Activated T-cell treated with anti-CD3 and anti-CD28 coated beads, Interleukin-2, amount 50 U/mL, for 4 hours (primary cell): Measurements from ENCODE around the gene PPARGC1A. TPM values are rescaled to one million over a fixed set of nuclear protein-coding genes. Genes with fewer than 3 reads are reported as not detected.

Source experiments
- ATAC-seq, 2 donors: fragments of 200-7000 bp; cut with Tn5 transposase; one replicate each; pipeline ENCODE4 v1.10.0; 2021
- DNase-seq: peaks from one replicate; pipeline ENCODE4 v3.0.0-alpha.2; 2020
- H3K27me3 Mint-ChIP-seq: one replicate; pipeline ENCODE4 v1.8.0; 2021; ENCODE audit warnings: low read depth, mixed read lengths
- H3K36me3 Mint-ChIP-seq: one replicate; pipeline ENCODE4 v1.8.0; 2022; ENCODE audit warnings: mixed read lengths; ENCODE audit not compliant: insufficient read depth
- H3K4me1 Mint-ChIP-seq: one replicate; pipeline ENCODE4 v1.8.0; 2021; ENCODE audit warnings: low read depth, mixed read lengths
- H3K4me3 Mint-ChIP-seq: one replicate; pipeline ENCODE4 v1.8.0; 2021; ENCODE audit warnings: mild to moderate bottlenecking, moderate library complexity, mixed read lengths
- H3K9me3 Mint-ChIP-seq: one replicate; pipeline ENCODE4 v1.8.0; 2021; ENCODE audit warnings: mixed read lengths
- total RNA-seq, 3 donors: library from RNA; stranded (reverse); gene quantifications; one replicate each; pipeline ENCODE4 v1.2.1, GENCODE V29; 2021

The PPARGC1A gene
- total RNA-seq, 3 donors from 2014 or later = 0.23 TPM; not detected in 2

DNA sequence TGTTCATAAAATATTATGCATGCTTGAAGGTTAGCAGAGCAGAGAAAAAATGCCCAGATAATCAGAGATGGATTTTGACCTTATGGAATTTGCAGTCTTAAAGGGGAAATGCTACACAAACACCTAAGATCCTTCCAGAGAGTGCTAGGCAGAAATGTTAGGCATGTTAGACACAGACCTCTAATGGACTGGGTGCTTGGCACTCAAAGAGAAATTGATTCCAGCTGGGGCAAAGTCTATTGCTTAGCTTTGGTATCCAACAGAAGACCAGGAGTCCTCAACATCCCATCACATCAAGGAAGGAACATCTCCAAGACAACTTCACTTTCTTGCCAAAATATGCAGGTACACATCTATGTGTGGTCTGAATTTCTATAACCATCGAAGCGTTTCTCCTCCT, 32.2 kb upstream of the PPARGC1A start:
- no peaks in the 10 kb centered on the region for H3K4me1 Mint-ChIP-seq

DNA sequence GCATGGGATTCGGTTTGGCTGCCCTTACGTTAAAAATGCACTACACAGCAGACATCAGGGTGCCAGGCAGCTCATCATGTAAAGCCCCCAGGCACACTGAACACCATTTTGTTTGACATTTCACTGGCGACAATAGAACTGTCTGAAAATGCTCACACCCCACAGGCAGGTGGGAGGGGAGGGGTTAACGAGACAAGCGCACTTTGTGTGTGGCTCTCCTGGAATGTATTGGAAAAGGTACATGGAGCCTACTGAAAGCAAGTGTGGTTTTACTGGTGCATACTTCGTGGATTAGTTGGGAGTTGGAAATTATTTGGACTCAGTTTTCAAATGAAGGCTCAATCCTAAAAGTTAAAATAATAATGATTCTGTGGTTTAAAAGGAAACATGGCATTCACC, 31.6 kb upstream of the PPARGC1A start:
- no peaks in the 10 kb centered on the region for H3K36me3 Mint-ChIP-seq
- H3K27me3 Mint-ChIP-seq = no peaks in the 10 kb centered on the region
- ATAC-seq (no peak), DNase-seq (no peak)
- H3K9me3 Mint-ChIP-seq = peaks cover 3% of the 10 kb centered on the region
- H3K4me1 Mint-ChIP-seq = no peaks in the 10 kb centered on the region
- no peak overlapping the region for H3K4me3 Mint-ChIP-seq

More for the DNA sequence above, 32.2 kb upstream of the PPARGC1A start:
- DNase-seq (no peak), ATAC-seq (no peak)
- Mint-ChIP-seq H3K4me3 (no peak overlapping the region), H3K27me3 (no peaks in the 10 kb centered on the region), H3K9me3 (peaks cover 3% of the 10 kb centered on the region), H3K36me3 (no peaks in the 10 kb centered on the region)

DNA sequence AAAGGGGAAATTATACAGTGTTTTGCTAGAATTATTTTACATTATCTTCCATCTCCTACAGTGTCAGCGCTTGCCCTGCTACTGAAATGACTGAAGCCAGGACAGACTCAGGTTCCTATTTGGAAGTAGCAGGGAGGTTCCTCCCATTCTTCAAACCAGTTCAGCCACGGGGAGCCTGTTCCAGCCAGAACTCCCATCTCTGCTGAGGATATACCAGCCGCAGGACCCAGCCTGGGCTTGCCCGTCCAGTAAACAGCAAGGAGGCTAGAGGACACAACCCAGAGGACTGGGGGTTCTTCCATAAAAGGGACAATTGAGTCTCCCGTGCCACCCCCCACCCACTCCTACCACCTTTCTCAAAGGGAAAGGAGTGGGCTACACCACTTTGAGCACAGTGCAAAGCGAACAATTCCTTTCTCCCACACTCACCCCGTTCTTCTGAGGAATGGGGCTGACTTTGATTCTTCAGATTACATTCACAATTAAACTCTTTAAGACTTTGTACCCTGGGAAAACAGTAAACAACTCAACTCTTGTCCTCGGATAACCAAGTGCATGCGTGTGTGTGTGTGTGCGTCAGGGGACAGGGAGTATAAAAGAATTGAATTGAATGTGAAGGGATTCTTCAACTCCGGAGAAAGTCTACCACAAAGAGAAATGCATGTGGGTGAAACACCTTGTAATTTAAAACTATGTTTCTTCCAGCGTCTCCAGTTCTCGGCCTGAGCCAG, 31.0 kb upstream of the PPARGC1A start:
- DNase-seq (no peak), ATAC-seq (no peak)
- peaks cover 3% of the 10 kb centered on the region for H3K9me3 Mint-ChIP-seq
- no peaks in the 10 kb centered on the region for H3K27me3 Mint-ChIP-seq
- no peak overlapping the region for H3K4me3 Mint-ChIP-seq
- no peaks in the 10 kb centered on the region for H3K4me1 Mint-ChIP-seq
- H3K36me3 Mint-ChIP-seq = no peaks in the 10 kb centered on the region

DNA sequence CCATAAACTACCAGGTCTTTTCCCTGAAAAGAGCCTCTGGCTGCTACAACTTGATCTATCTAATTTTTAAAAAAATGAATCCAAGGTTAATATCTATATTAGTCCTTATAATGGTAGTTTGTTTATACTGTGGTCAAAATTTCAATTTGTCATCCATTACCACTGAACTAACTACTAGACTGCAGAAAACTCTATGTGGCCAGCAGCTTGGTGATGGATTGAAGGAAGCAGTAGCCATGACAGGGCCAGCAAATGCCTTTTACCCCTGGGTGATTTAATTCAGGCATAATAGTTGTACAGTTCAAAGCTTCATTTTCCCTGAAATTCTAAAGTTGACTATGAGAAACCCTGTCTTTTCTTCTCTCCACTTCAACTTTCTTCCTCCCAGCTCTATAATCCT, 30.4 kb upstream of the PPARGC1A start:
- no peaks in the 10 kb centered on the region for H3K4me1 Mint-ChIP-seq
- H3K27me3 Mint-ChIP-seq = no peaks in the 10 kb centered on the region
- ATAC-seq (no peak), DNase-seq (no peak)
- peaks cover 3% of the 10 kb centered on the region for H3K9me3 Mint-ChIP-seq
- H3K4me3 Mint-ChIP-seq = no peak overlapping the region
- no peaks in the 10 kb centered on the region for H3K36me3 Mint-ChIP-seq

DNA sequence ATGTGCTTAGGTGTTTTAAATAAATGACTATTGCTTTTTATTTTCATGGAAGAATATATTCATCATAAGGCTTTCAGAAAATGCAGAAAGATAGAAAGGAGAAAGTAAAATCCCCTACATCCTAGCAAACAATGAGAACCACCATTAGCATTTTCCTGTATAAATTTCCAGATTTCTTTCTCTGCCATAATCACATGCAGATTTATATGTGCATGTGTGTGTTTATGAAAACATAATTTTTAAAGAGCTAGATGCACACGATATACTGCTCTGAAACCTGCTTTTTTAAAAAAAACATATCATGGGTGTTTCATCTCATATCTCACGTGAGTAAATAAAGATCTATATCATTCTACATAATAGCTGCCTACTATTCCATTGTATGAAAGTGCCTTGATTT, 26.4 kb upstream of the PPARGC1A start:
- ATAC-seq = no peak
- Mint-ChIP-seq H3K4me3 (no peak overlapping the region), H3K4me1 (no peaks in the 10 kb centered on the region)

DNA sequence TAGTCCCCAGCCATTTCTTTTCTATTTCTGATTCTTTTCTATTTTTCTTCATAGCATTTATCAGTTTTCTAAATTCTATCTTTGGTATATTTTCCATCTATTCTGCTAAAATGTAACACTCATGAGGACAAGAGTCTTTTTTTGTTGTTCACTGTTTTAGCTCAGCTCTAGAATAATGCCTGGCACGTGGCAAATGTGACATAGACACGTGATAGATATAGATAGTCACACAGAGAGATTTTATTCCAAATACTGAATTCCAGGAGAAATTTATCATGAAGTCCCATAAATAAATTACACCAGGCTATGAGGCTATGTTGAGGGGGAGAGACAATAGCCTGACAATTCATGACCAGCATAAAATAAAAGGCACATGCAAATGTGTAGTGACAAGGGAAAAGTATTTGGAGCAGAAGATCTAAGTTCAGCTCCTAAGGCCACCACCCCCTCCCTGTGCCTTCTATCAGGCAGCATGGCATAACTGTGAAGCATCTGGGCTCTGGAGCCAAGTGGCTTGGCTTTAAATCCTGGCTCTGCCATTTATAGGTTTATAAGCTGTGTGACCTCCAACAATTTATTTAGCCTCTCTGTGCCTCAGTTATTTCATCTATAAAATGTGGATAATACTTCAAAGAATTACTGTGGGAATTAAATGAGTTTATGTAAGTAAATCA, 25.7 kb upstream of the PPARGC1A start:
- H3K27me3 Mint-ChIP-seq = no peaks in the 10 kb centered on the region
- no peaks in the 10 kb centered on the region for H3K9me3 Mint-ChIP-seq
- DNase-seq (no peak), ATAC-seq (no peak)
- no peak overlapping the region for H3K4me3 Mint-ChIP-seq
- no peaks in the 10 kb centered on the region for H3K4me1 Mint-ChIP-seq
- H3K36me3 Mint-ChIP-seq = no peaks in the 10 kb centered on the region

More for the DNA sequence above, 26.4 kb upstream of the PPARGC1A start:
- no peaks in the 10 kb centered on the region for H3K36me3 Mint-ChIP-seq
- no peak for DNase-seq
- no peaks in the 10 kb centered on the region for H3K9me3 Mint-ChIP-seq
- no peaks in the 10 kb centered on the region for H3K27me3 Mint-ChIP-seq

DNA sequence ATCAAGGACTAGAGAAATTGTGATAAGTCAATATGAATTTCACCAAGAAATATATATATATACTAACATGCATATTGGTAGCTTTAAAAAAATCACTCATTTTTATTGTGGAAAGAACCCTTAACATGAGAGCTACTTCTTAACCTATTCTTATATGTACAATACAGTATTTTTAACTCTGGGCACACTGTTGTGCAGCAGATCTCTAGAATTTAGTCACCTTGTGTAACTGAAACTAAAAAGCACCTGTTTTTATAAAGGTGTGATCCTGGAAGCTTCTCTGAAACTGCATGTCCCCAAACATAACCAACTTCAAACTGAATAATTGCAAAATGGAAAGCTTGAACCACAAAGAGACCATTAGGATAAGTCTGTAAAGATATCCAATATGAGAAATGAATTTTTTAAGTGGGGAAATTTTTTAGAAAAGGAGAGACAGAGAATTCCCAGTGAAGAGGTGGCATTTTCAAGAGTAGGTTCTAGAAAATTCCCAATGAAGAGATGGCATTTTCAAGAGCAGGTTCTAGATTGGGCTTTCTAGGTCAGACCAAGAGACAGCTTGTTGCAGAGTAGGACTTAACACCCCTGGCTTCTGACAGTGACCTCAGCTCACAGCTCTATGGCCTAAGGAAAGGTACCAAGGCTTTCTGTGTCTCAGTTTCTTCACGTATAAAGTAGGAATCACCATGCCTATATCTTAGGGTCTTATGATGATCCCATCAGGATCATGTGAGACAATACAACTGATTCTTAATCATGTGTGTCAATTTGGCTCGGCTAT, 22.0 kb upstream of the PPARGC1A start:
- DNase-seq (no peak), ATAC-seq (no peak)
- Mint-ChIP-seq H3K36me3 (no peaks in the 10 kb centered on the region), H3K4me1 (no peaks in the 10 kb centered on the region), H3K27me3 (no peaks in the 10 kb centered on the region), H3K4me3 (no peak overlapping the region), H3K9me3 (no peaks in the 10 kb centered on the region)

DNA sequence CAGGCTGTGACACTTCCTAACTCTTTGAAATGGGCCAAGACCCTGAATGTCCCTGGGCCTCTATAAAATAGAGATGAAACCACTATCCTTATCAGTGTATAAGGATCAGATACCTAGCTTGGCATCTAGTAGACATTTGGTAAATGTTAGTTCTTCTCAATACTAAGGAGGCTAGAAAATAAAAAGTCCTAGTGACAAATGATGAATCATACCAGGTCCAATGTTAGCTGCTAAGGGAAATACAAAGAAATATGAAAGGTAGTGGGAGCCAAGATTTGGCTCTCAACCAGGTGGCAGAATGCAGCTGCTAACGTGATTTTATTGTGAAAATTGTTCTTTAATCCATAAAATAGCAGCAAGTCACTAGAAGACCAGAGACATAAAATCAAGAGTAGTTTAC, 19.8 kb upstream of the PPARGC1A start:
- Mint-ChIP-seq H3K36me3 (no peaks in the 10 kb centered on the region), H3K27me3 (no peaks in the 10 kb centered on the region), H3K9me3 (no peaks in the 10 kb centered on the region), H3K4me3 (no peak overlapping the region), H3K4me1 (no peaks in the 10 kb centered on the region)
- DNase-seq (no peak), ATAC-seq (no peak)

DNA sequence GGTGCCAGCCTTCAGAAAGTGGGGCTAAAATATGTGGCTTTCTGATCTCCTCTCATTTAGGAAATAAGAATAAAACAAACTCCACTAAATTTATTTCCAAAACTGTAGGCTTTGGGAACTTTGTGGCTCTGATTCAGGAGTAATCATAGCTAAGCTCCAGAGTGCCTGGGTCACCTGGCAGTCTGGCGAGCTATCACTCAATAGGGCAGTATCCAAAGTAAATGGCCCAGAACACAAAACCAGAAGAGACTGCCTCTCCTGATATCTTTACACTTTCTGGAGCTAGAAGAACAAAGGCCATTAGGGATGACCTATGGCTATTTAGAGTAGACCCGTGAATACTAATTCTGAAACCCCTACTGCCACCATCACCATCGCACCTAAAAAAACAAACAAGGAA, 17.0 kb upstream of the PPARGC1A start:
- ATAC-seq = no peak
- H3K36me3 Mint-ChIP-seq = no peaks in the 10 kb centered on the region
- no peaks in the 10 kb centered on the region for H3K4me1 Mint-ChIP-seq
- H3K4me3 Mint-ChIP-seq = no peak overlapping the region
- H3K27me3 Mint-ChIP-seq = no peaks in the 10 kb centered on the region
- H3K9me3 Mint-ChIP-seq = no peaks in the 10 kb centered on the region
- DNase-seq = no peak

DNA sequence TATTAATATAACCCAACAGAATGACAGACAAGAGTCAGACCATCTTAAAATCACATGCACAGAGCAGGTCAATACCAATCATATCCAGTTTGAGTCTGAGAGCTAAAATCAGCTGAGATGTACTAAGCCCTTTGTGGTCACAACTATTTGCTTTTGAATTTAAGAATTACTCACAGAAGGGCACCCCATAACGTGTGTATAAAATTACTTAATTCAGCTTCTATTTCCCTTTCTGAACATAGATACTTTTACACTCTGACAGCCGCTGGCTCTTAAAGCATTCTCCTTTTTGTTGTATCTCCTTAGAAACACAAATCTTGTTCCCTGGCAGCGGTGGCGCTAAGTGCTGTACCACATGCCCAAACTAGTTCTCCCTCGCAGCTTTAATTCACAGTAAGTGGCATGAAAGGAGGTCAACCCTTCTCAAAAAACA, 14.8 kb upstream of the PPARGC1A start:
- no peak for DNase-seq
- ATAC-seq = no peak

DNA sequence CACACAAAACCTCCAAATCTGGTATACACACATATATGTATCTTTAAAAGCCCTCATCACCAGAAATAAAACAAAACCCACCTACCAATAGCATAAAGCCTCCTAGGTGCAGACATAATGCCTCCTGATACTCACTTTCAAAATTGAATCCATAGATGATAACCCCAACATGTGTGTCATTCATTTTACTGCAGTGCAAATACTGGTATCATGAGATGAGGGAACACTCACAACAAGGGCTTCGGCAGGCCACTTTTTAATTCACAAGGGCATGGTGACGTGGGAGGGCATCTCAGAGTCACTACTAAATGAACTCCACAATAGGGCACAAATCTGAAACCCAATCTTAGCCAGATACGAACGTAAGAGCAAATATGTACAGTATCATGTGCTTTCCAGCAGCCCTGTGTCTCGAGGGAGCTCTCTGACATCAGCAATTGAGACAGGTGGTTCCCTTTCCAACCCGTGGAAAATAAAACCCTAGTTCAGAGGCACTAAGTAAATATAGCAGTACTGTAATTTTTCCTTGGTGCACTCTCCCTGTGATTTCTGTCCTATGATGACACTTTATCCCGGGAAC, 14.1 kb upstream of the PPARGC1A start:
- no peak overlapping the region for H3K4me3 Mint-ChIP-seq
- H3K9me3 Mint-ChIP-seq = no peaks in the 10 kb centered on the region
- no peaks in the 10 kb centered on the region for H3K4me1 Mint-ChIP-seq
- no peaks in the 10 kb centered on the region for H3K36me3 Mint-ChIP-seq
- H3K27me3 Mint-ChIP-seq = no peaks in the 10 kb centered on the region
- ATAC-seq (no peak), DNase-seq (no peak)

More for the DNA sequence above, 14.8 kb upstream of the PPARGC1A start:
- Mint-ChIP-seq H3K27me3 (no peaks in the 10 kb centered on the region), H3K36me3 (no peaks in the 10 kb centered on the region), H3K4me1 (no peaks in the 10 kb centered on the region), H3K9me3 (no peaks in the 10 kb centered on the region), H3K4me3 (no peak overlapping the region)

DNA sequence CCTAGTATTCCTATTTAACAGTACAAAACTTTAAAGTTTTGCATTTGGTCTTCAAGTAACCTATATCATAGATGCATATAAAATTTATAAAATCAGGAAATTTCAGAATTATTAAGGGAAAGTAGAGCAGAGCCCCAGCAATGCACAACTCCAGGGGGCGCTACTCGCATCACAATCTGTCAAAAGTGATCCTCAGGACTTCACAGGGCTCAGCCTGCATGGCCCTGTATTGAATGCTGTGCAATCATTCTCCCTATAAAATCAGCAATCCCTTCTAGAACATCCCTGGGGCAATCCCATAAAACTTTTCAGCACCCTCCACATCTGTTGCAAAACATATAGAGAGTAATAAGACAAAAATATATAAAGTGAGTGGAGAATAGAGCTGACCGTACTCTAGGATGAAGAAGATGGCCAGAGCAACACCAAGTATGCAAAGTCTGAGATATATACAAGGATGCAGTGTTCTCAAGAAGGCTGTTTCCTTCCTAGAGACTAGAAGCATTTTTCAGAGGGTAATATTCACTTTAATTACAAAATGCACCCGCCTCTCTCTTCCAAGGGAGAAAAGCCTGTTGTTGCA, 12.5 kb upstream of the PPARGC1A start:
- Mint-ChIP-seq H3K36me3 (no peaks in the 10 kb centered on the region), H3K4me3 (no peak overlapping the region), H3K9me3 (no peaks in the 10 kb centered on the region), H3K4me1 (no peaks in the 10 kb centered on the region), H3K27me3 (no peaks in the 10 kb centered on the region)
- DNase-seq (no peak), ATAC-seq (no peak)

DNA sequence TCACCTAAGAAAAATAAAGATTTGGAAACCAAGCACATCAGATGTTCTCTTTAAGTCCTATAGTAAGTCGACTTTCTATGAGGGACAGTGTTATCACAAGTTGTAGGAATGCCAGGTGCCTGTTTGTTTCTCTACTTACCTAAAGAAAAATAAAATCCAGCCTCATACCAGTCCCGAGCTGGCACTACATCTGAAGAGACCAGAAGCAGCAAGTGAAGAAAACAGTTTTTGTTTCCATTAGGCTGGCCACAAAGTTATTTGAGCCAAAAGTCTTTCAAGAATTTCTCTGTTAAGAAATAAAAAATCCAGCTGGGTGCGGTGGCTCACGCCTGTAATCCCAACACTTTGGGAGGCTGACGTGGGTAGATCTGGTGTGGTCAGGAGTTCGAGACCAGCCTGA, 10.8 kb upstream of the PPARGC1A start:
- Mint-ChIP-seq H3K36me3 (no peaks in the 10 kb centered on the region), H3K4me3 (no peak overlapping the region), H3K27me3 (no peaks in the 10 kb centered on the region), H3K9me3 (no peaks in the 10 kb centered on the region), H3K4me1 (no peaks in the 10 kb centered on the region)
- ATAC-seq (no peak), DNase-seq (no peak)

DNA sequence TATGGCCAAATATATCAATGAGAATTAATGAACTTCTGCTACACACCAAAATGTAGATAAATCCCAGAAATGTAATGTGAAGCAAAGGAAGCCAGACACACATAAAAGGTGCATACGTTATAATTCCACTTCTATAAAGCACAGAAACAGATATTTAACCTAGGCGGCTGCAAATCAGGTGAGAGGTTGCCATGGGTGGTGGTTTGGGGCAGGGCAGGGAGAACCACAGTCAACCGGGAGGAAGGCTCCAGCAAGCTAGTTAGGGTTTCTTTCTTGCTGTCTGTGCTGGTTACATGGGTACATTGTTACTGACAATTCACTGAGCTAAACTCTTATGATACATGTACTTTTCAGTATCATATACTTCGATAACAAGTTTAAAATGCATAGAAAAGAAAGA, 9.7 kb upstream of the PPARGC1A start:
- no peak for DNase-seq
- H3K4me3 Mint-ChIP-seq = no peak overlapping the region
- H3K36me3 Mint-ChIP-seq = no peaks in the 10 kb centered on the region
- H3K4me1 Mint-ChIP-seq = no peaks in the 10 kb centered on the region
- ATAC-seq = no peak
- no peaks in the 10 kb centered on the region for H3K9me3 Mint-ChIP-seq
- no peaks in the 10 kb centered on the region for H3K27me3 Mint-ChIP-seq
